Ovary (tissue), 3 donors: ENCODE results near the gene TRPM3.
"Not testable (repeated sequence)": the region's sequence is repeated elsewhere in the genome, so short reads cannot be mapped to it uniquely, and the experiment has no call there.

ENCODE experiments used
- EP300 ChIP-seq: sonication (generic); formaldehyde crosslinking; IDR thresholded peaks from one replicate; pipeline ENCODE4 v1.6.1; 2017; ENCODE audit warnings: antibody characterized with exemption
- TF ChIP-seq, protein P1 (sequence below), 3 donors: fragments of 450-650 bp in 2 of 3; fragments of 200-600 bp in 1 of 3; IDR thresholded peaks; one replicate each; pipeline versions ENCODE4 v1.5.1 to v1.8.0; 2016 to 2022; ENCODE audit warnings: antibody characterized with exemption in 3 of 3, mild to moderate bottlenecking in 1 of 3
- donor health status: DM: no; HTN: no; CAD: no.

DNA sequence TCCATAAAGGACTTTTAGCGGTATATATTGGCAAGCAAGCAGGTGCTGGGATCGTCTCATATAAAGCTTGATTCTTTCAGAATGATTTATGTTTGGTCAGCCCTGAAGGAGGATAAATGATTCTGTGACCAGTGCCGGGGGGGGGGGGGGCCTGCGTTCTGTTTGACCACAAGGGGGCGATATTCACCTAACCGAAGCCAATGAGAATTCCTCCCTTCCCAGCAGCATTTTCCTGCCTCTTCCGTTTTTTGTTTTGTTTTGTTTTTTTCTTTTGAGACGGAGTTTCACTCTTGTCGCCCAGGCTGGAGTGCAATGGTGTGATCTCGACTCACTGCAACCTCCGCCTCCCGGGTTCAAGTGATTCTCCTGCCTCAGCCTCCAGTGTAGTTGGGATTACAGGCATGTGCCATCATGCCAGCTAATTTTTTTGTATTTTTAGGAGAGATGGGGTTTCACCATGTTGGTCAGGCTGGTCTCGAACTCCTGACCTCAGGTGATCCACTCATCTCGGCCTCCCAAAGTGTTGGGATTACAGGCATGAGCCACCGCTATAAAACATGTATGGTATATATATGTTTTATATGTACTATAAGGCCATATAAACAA, 492.2 kb downstream of the TRPM3 start:
- TF ChIP-seq, protein P1, sequence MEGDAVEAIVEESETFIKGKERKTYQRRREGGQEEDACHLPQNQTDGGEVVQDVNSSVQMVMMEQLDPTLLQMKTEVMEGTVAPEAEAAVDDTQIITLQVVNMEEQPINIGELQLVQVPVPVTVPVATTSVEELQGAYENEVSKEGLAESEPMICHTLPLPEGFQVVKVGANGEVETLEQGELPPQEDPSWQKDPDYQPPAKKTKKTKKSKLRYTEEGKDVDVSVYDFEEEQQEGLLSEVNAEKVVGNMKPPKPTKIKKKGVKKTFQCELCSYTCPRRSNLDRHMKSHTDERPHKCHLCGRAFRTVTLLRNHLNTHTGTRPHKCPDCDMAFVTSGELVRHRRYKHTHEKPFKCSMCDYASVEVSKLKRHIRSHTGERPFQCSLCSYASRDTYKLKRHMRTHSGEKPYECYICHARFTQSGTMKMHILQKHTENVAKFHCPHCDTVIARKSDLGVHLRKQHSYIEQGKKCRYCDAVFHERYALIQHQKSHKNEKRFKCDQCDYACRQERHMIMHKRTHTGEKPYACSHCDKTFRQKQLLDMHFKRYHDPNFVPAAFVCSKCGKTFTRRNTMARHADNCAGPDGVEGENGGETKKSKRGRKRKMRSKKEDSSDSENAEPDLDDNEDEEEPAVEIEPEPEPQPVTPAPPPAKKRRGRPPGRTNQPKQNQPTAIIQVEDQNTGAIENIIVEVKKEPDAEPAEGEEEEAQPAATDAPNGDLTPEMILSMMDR (IDR thresholded peaks at IDR 0.05) = not testable (repeated sequence)
- TF ChIP-seq EP300 = not testable (repeated sequence)
